Activated CD8-positive, alpha-beta memory T cell treated with anti-CD3 and anti-CD28 coated beads for 4 hours (primary cell): Measurements from ENCODE around the gene SMS.

ENCODE experiments used
- DNase-seq, 2 donors: peaks; one replicate each; pipeline ENCODE4 v3.0.0-alpha.2; 2020; ENCODE audit warnings: low read depth in 2 of 2

The SMS gene

GRCh38 chrX:22039541-22039940 lies 99.0 kb downstream of the SMS start:
- no peak for DNase-seq

GRCh38 chrX:22040184-22040583 lies 99.7 kb downstream of the SMS start:
- no peak for DNase-seq

- DNase-seq, result no peak
Observed at GRCh38 chrX:22041907-22042530, 101.5 kb downstream of the SMS start.

GRCh38 chrX:22043872-22044271 lies 103.4 kb downstream of the SMS start:
- DNase-seq, result no peak
